ENCODE measurements around the gene RPS14. TPM values are rescaled to one million over a fixed set of nuclear protein-coding genes. Genes with fewer than 3 reads are reported as not detected.
A peak's percentile ranks its signal among the peaks of the same experiment; 100 is the strongest.

RPS14 gene
- total and polyA plus RNA-seq, 2 experiments from 2014 or later = 1,343 to 1,694 TPM

GRCh38 chr5:150413176-150413901 lies 36.2 kb downstream of the RPS14 start:
- in situ Hi-C loops (cut with MboI) = no loop called here
- H3F3A ChIP-seq (ENCODE audit: insufficient read depth) = no peaks in the 10 kb centered on the region
- H3K4me2 ChIP-seq (ENCODE audit: unreplicated experiment) = no peak overlapping the region
- WGBS, 2 experiments (ENCODE audit: low coverage in 1 of 2, low lambda C conversion rate in 2 of 2, missing lambda C conversion rate in 2 of 2) = 81 to 87% methylated on average over 12 of the region's 12 CpGs
- H3K9ac ChIP-seq = no peak overlapping the region
- no peak overlapping the region for H3K4me3 ChIP-seq
- no peaks in the 10 kb centered on the region for H3K27me3 ChIP-seq (replicated peaks; ENCODE audit: insufficient read depth)
- H3K4me1 ChIP-seq (ENCODE audit: insufficient read depth) = no peaks in the 10 kb centered on the region
- H3K79me2 ChIP-seq (ENCODE audit: insufficient read depth) = no peaks in the 10 kb centered on the region
- H3K9me3 ChIP-seq (ENCODE audit: low read depth) = no peaks in the 10 kb centered on the region
- H2AFZ ChIP-seq = no peak overlapping the region
- H3K9me2 ChIP-seq (ENCODE audit: insufficient read depth) = no peaks in the 10 kb centered on the region
- DNase-seq = no peak
- no peaks in the 10 kb centered on the region for H3K36me3 ChIP-seq (ENCODE audit: low read depth)
- H4K20me1 ChIP-seq (ENCODE audit: insufficient read depth) = no peaks in the 10 kb centered on the region
- no peak overlapping the region for H3K27ac ChIP-seq
- TF ChIP-seq EZH2phosphoT487 (IDR thresholded peaks at IDR 0.05; ENCODE audit: insufficient read depth, low read depth) (no peak), EZH2 (IDR thresholded peaks at IDR 0.05; ENCODE audit: insufficient read depth, poor library complexity, severe bottlenecking) (no peak)

- H3K9me3 ChIP-seq (ENCODE audit: low read depth) = no peaks in the 10 kb centered on the region
- no peak within 1 kb of the TSS for H3K4me2 ChIP-seq (ENCODE audit: unreplicated experiment)
- no peaks in the 10 kb centered on the region for H3K27me3 ChIP-seq (replicated peaks; ENCODE audit: insufficient read depth)
- no peaks in the 10 kb centered on the region for H3K9me2 ChIP-seq (ENCODE audit: insufficient read depth)
- H4K20me1 ChIP-seq (ENCODE audit: insufficient read depth) = no peaks in the 10 kb centered on the region
- no peak within 1 kb of the TSS for H3K27ac ChIP-seq
- in situ Hi-C loops (cut with MboI) = no loop called here
- no peaks in the 10 kb centered on the region for H3F3A ChIP-seq (ENCODE audit: insufficient read depth)
- 55 to 58% methylated on average over 20 of the region's 20 CpGs for WGBS, 2 experiments (ENCODE audit: low coverage in 1 of 2, low lambda C conversion rate in 2 of 2, missing lambda C conversion rate in 2 of 2)
- H3K36me3 ChIP-seq (ENCODE audit: low read depth) = no peaks in the 10 kb centered on the region
- TF ChIP-seq EZH2phosphoT487 (IDR thresholded peaks at IDR 0.05; ENCODE audit: insufficient read depth, low read depth) (no peak), EZH2 (IDR thresholded peaks at IDR 0.05; ENCODE audit: insufficient read depth, poor library complexity, severe bottlenecking) (no peak)
- H3K79me2 ChIP-seq (ENCODE audit: insufficient read depth) = no peaks in the 10 kb centered on the region
- no peak within 1 kb of the TSS for H3K9ac ChIP-seq
- no peak within 1 kb of the TSS for H2AFZ ChIP-seq
- peak; percentile 30 for DNase-seq
- no peaks in the 10 kb centered on the region for H3K4me1 ChIP-seq (ENCODE audit: insufficient read depth)
- H3K4me3 ChIP-seq = no peak within 1 kb of the TSS
Observed at GRCh38 chr5:150412319-150413175, 37.0 kb downstream of the RPS14 start, which contains the start of gene CD74. Gene CD74 (minus strand): TSS chr5:150412910. CDS start chr5:150412749, 161 bp downstream.

DNA sequence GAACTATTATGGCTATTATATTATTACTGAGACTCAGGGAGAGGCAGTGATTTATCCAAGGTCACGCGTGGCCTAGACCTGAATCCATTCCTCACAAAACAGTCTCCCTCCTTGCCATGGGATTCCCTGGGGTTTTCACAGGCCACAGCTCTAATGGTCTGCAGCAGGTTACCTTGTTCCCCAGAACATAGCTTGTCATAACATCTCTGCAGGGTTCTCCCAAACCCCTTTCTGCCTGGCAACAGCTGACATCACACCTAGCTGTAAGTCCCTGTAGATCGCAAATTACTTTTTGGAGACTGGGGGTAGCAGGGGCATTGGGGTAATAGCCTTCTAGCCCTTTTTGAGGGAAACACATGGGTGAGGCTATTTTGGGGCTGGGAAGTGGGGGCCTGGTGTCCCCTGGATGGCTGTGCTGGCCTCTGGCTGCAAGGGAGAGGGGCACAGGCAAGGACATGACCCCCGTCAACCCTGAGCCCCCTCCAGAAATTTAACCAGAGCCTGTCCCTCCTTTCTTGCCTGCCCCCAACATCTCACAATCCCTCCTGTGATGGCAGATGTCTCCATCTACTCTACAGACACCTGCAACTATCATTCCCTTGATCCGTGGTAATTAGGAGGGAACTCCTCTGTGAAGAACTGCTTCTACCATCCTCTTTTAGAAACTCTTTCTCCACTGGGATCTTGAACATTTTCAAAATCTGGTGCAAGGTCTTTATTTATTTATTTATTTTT lies 38.1 kb downstream of the RPS14 start:
- no peak overlapping the region for H2AFZ ChIP-seq
- in situ Hi-C loops (cut with MboI) = no loop called here
- 94 to 96% methylated on average over 5 of the region's 5 CpGs for WGBS, 2 experiments (ENCODE audit: low coverage in 1 of 2, low lambda C conversion rate in 2 of 2, missing lambda C conversion rate in 2 of 2)

More for the DNA sequence above, 38.1 kb downstream of the RPS14 start:
- Histone ChIP-seq H3K27ac (no peak overlapping the region), H3K79me2 (ENCODE audit: insufficient read depth) (no peaks in the 10 kb centered on the region), H3K4me2 (ENCODE audit: unreplicated experiment) (no peak overlapping the region), H3K9me3 (ENCODE audit: low read depth) (no peaks in the 10 kb centered on the region), H3K4me3 (no peak overlapping the region), H3K27me3 (replicated peaks; ENCODE audit: insufficient read depth) (no peaks in the 10 kb centered on the region), H4K20me1 (ENCODE audit: insufficient read depth) (no peaks in the 10 kb centered on the region), H3K4me1 (ENCODE audit: insufficient read depth) (no peaks in the 10 kb centered on the region), H3K36me3 (ENCODE audit: low read depth) (no peaks in the 10 kb centered on the region), H3F3A (ENCODE audit: insufficient read depth) (no peaks in the 10 kb centered on the region), H3K9me2 (ENCODE audit: insufficient read depth) (no peaks in the 10 kb centered on the region), H3K9ac (no peak overlapping the region)
- TF ChIP-seq EZH2 (IDR thresholded peaks at IDR 0.05; ENCODE audit: insufficient read depth, poor library complexity, severe bottlenecking) = no peak
- no peak for TF ChIP-seq EZH2phosphoT487 (IDR thresholded peaks at IDR 0.05; ENCODE audit: insufficient read depth, low read depth)
- peak; percentile 23 for DNase-seq
